Measurements from ENCODE around the gene PIP4K2B.

Gene PIP4K2B

GRCh38 chr17:38746004-38746848, 53.1 kb downstream of the PIP4K2B start:
- H3K27me3 Mint-ChIP-seq: peaks cover 20% of the 10 kb centered on the region
- H3K4me3 Mint-ChIP-seq: peak overlapping the region; percentile 92
- peaks cover 29% of the 10 kb centered on the region for H3K4me1 Mint-ChIP-seq
- H3K9me3 Mint-ChIP-seq: no peaks in the 10 kb centered on the region
- ATAC-seq (ENCODE audit: low read depth) (no peak), DNase-seq (ENCODE audit: low spot score in 2 of 2) (no peak)
- H3K36me3 Mint-ChIP-seq: peaks cover 2% of the 10 kb centered on the region
- H3K27ac Mint-ChIP-seq: peak overlapping the region; percentile 76

- H3K36me3 Mint-ChIP-seq: peaks cover 2% of the 10 kb centered on the region
- ATAC-seq (ENCODE audit: low read depth) (no peak), DNase-seq (ENCODE audit: low spot score in 2 of 2) (no peak)
- no peak overlapping the region for H3K4me3 Mint-ChIP-seq
- no peaks in the 10 kb centered on the region for H3K9me3 Mint-ChIP-seq
- H3K27ac Mint-ChIP-seq: no peak overlapping the region
- H3K4me1 Mint-ChIP-seq: peaks cover 23% of the 10 kb centered on the region
- H3K27me3 Mint-ChIP-seq: peaks cover 17% of the 10 kb centered on the region
Measured at GRCh38 chr17:38745545-38745944, 53.8 kb downstream of the PIP4K2B start.

DNA sequence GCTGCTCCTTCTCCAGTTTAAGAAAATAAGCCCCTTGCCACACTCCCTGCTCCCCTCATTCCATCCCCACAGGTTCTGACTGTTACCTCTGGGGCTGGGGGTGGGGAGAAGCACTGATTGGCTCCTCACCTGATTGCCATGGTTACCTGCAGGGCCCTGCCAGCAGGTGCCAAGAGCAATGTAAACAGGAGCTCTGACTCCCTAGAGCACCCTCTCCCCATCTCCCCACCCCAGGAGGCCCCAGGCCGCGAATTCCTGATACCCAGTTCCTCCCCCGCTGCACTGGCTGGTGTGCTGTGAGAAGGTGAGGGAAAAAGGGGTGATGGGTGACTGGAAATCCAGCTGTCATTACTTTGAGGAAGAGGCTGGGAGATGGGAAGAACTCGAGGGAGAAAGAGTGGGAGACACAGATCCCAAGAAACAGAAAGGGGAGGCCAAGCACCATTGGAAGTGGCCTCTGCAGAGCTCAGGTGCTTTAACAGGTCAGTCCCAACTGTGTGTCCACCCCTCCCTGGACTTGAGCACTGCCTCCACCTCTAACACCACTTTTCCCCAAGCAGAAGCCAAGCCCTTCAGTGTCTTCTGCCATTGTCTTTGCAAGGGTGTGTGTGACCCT, 55.7 kb downstream of the PIP4K2B start:
- Mint-ChIP-seq H3K4me1 (peaks cover 14% of the 10 kb centered on the region), H3K27me3 (peaks cover 20% of the 10 kb centered on the region), H3K36me3 (peaks cover 2% of the 10 kb centered on the region), H3K9me3 (no peaks in the 10 kb centered on the region), H3K4me3 (no peak overlapping the region), H3K27ac (no peak overlapping the region)
- ATAC-seq (ENCODE audit: low read depth) (no peak), DNase-seq (ENCODE audit: low spot score in 2 of 2) (no peak)

DNA sequence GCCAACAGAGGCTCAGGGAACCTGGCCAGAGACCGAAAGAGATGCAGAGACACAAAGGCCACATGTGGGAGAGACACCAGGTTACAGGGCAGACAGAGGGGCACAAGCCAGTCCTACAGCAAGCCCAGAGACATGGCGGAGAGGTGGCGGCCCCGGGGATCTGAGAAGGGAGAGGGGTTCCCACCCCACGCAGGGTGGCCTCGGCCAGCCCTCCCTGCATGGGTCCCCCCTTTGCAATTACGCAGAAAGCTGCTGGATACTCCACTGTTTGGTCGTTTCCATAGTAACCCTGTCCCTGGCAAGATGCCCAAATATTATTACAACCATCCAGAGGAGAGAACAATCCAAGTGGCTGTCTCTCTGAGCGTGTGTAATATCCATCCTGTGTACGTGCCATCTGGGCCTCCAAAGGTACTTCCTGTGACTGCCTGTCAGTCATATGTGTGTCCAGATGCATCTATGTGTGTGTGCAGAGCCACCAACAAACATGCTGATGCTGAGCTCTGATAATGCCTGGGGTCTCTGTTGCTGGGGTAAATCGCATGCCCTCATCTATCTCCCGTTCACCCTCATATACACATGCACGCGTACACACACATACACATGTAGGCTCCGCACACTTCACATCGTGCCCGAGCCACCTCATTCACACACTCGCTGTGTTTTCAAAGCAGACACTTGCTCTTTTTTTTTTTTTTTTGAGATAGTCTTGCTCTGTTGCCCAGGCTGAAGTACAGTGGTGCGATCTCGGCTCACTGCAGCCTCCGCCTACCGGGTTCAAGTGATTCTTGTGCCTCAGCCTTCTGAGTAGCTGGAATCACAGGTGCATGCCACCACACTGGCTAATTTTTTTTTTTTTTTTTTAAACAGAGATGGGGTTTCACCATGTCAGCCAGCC, 56.7 kb downstream of the PIP4K2B start:
- ATAC-seq (ENCODE audit: low read depth): peak; percentile 15
- DNase-seq (ENCODE audit: low spot score in 2 of 2): no peak
- no peak overlapping the region for H3K27ac Mint-ChIP-seq

GRCh38 chr17:38741921-38742410, 57.4 kb downstream of the PIP4K2B start:
- ATAC-seq (ENCODE audit: low read depth) (no peak), DNase-seq (ENCODE audit: low spot score in 2 of 2) (no peak)
- Mint-ChIP-seq H3K9me3 (no peaks in the 10 kb centered on the region), H3K36me3 (peaks cover 2% of the 10 kb centered on the region), H3K27me3 (peaks cover 20% of the 10 kb centered on the region), H3K4me1 (peaks cover 18% of the 10 kb centered on the region), H3K27ac (no peak overlapping the region), H3K4me3 (no peak overlapping the region)

More for the DNA sequence above, 56.7 kb downstream of the PIP4K2B start:
- H3K9me3 Mint-ChIP-seq: no peaks in the 10 kb centered on the region
- no peak overlapping the region for H3K4me3 Mint-ChIP-seq
- peaks cover 21% of the 10 kb centered on the region for H3K27me3 Mint-ChIP-seq
- H3K4me1 Mint-ChIP-seq: peaks cover 18% of the 10 kb centered on the region
- H3K36me3 Mint-ChIP-seq: peaks cover 2% of the 10 kb centered on the region

- H3K36me3 Mint-ChIP-seq: no peaks in the 10 kb centered on the region
- DNase-seq (ENCODE audit: low spot score in 2 of 2): no peak
- H3K27me3 Mint-ChIP-seq: peaks cover 16% of the 10 kb centered on the region
- H3K4me3 Mint-ChIP-seq: no peak overlapping the region
- no peak overlapping the region for H3K27ac Mint-ChIP-seq
- no peak for ATAC-seq (ENCODE audit: low read depth)
- no peaks in the 10 kb centered on the region for H3K9me3 Mint-ChIP-seq
- H3K4me1 Mint-ChIP-seq: peaks cover 13% of the 10 kb centered on the region
Measured at GRCh38 chr17:38741461-38741860, 57.9 kb downstream of the PIP4K2B start.

DNA sequence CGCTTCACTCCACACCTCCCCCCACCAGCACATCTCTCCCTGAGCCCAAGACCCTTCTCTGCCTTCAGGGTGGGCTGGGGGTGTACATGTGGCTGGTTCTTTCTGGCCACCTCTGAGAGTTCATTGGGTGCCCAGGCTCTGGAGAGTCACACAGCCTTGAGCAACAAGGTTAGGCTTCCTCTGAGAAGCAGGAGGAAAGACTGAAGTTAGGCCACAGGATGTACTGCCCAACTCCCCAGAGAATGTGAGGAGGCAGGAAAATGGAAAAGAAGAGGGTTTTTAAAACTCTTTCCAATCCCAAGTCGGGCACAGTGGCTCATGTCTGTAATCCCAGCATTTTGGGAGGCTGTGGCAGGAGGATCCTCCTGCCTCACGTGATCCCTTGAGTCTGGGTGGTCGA, 58.5 kb downstream of the PIP4K2B start:
- H3K27ac Mint-ChIP-seq: no peak overlapping the region
- no peak for ATAC-seq (ENCODE audit: low read depth)
- H3K36me3 Mint-ChIP-seq: no peaks in the 10 kb centered on the region
- H3K9me3 Mint-ChIP-seq: no peaks in the 10 kb centered on the region
- DNase-seq (ENCODE audit: low spot score in 2 of 2): no peak
- peaks cover 10% of the 10 kb centered on the region for H3K27me3 Mint-ChIP-seq
- H3K4me3 Mint-ChIP-seq: no peak overlapping the region
- H3K4me1 Mint-ChIP-seq: peaks cover 6% of the 10 kb centered on the region

DNA sequence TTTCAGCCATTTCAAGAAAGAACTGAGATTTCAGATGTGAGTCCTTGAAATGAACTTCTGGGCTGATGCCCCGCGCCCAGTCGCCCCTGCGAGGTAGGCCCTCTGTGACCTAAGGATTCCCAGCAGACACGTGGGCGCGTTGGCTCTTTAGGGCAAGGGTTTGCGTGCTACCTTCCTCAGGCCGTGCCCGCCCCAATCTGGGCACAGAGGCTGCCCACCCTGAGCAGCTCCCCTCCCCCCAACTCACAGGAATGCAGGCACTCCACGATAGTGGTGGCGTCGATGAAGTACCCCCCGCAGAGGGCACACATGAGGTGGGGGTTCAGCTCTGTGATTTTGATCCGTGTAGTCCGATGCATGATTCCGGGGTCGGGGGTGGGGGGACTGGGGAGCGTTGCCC, 59.3 kb downstream of the PIP4K2B start:
- Mint-ChIP-seq H3K27me3 (peaks cover 10% of the 10 kb centered on the region), H3K4me3 (no peak overlapping the region), H3K36me3 (no peaks in the 10 kb centered on the region), H3K4me1 (peaks cover 10% of the 10 kb centered on the region), H3K27ac (no peak overlapping the region), H3K9me3 (no peaks in the 10 kb centered on the region)
- no peak for DNase-seq (ENCODE audit: low spot score in 2 of 2)
- no peak for ATAC-seq (ENCODE audit: low read depth)

GRCh38 chr17:38739305-38739704, 60.1 kb downstream of the PIP4K2B start:
- H3K9me3 Mint-ChIP-seq: no peaks in the 10 kb centered on the region
- H3K4me1 Mint-ChIP-seq: peaks cover 15% of the 10 kb centered on the region
- H3K27me3 Mint-ChIP-seq: peaks cover 8% of the 10 kb centered on the region
- ATAC-seq (ENCODE audit: low read depth) (no peak), DNase-seq (ENCODE audit: low spot score in 2 of 2) (no peak)
- no peak overlapping the region for H3K27ac Mint-ChIP-seq
- H3K4me3 Mint-ChIP-seq: no peak overlapping the region
- H3K36me3 Mint-ChIP-seq: no peaks in the 10 kb centered on the region

DNA sequence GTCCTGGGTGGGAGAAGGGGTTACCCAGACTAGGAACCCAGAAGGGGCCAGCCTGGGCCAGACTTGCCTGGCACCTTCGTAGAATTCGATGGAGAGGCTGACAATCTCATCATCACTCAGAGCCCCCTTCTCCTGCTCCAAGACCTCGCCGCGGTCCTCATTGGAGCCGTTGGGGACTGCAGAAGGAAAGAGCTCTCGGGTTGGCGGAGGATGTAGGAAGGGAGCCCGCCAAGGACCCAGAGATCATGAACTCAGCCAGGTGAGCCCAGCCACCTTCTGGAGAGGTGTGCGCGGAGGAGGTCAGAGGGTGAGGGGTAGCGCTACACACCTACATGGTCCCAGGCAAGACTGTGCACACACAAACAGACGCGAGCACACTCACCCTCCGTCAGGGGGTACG, 60.7 kb downstream of the PIP4K2B start:
- ATAC-seq (ENCODE audit: low read depth): no peak
- no peaks in the 10 kb centered on the region for H3K36me3 Mint-ChIP-seq

GRCh38 chr17:38738007-38738662, 61.2 kb downstream of the PIP4K2B start:
- H3K9me3 Mint-ChIP-seq: no peaks in the 10 kb centered on the region
- no peak overlapping the region for H3K4me3 Mint-ChIP-seq
- peaks cover 19% of the 10 kb centered on the region for H3K4me1 Mint-ChIP-seq
- H3K36me3 Mint-ChIP-seq: peaks cover under 1% of the 10 kb centered on the region
- no peak for DNase-seq (ENCODE audit: low spot score in 2 of 2)
- ATAC-seq (ENCODE audit: low read depth): no peak
- H3K27ac Mint-ChIP-seq: no peak overlapping the region
- peaks cover 8% of the 10 kb centered on the region for H3K27me3 Mint-ChIP-seq

More for the DNA sequence above, 60.7 kb downstream of the PIP4K2B start:
- no peak overlapping the region for H3K27ac Mint-ChIP-seq
- H3K4me1 Mint-ChIP-seq: peaks cover 18% of the 10 kb centered on the region
- H3K27me3 Mint-ChIP-seq: peaks cover 8% of the 10 kb centered on the region
- H3K4me3 Mint-ChIP-seq: no peak overlapping the region
- H3K9me3 Mint-ChIP-seq: no peaks in the 10 kb centered on the region
- no peak for DNase-seq (ENCODE audit: low spot score in 2 of 2)

DNA sequence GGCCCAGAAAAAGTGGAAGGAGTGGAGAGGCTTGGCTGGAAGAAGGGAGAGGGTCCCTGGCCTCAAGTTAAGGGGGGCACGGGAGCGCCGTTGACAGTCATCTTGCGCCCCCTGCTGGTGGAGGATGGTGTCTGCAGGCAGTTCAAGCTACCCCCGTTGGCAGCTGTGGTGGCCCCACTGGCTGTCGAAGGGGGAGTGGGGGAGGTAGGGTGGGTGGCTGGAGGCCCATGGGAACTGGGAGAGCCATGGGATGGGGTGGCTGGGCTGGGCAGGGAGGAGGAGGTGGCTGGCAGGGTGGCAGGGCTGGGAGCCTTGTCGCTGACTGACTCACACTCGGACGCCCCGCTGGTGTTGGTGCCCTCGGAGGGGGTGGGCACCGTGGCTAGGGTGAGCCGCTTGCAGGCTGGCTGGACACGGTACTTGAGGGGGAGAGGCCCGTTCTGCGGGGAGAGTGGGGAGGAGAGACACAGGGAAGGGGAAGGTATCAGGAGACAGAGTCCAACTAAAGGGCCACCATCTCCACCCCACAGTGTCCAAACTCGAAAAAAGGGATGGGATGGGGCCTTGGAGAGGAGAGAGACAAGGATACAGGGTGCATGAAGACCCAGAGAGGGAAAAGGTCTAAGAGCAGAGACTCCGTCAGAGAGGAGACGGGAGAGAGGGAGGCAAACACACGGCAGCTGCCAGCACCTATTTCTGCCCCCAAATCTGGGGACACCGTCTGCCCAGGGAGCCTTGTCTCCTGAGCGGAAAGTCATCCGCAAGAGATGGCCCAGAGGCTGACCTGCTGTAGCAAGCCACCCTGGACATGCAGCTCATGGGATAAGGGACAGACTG, 64.0 kb downstream of the PIP4K2B start:
- H3K9me3 Mint-ChIP-seq: no peaks in the 10 kb centered on the region
- peak; percentile 69 to 82 for DNase-seq (ENCODE audit: low spot score in 2 of 2)
- no peak overlapping the region for H3K4me3 Mint-ChIP-seq
- peaks cover 8% of the 10 kb centered on the region for H3K27me3 Mint-ChIP-seq
- peaks cover 2% of the 10 kb centered on the region for H3K36me3 Mint-ChIP-seq
- H3K4me1 Mint-ChIP-seq: peaks cover 33% of the 10 kb centered on the region
- H3K27ac Mint-ChIP-seq: no peak overlapping the region
- peak; percentile 41 for ATAC-seq (ENCODE audit: low read depth)

Measured in memory B cell (primary cell).